SK-N-SH treated with all-trans-retinoic acid at 6 μM for 48 hours (cell line): ENCODE data around the gene BAG2.

Source experiments
- ATAC-seq: fragments of 200-7000 bp; cut with Tn5 transposase; 3 replicates; pipeline ENCODE4 v1.9.1; 2020; ENCODE audit warnings: mild to moderate bottlenecking, moderate library complexity
- ARNTL ChIP-seq: fragments of 450-650 bp; formaldehyde crosslinking; IDR thresholded peaks from 2 replicates; pipeline ENCODE4 v1.5.0; 2020; ENCODE audit warnings: low read depth, mild to moderate bottlenecking, moderate library complexity, borderline replicate concordance
- BACH2 ChIP-seq: fragments of 250-450 bp; sonication (Bioruptor Pico); IDR thresholded peaks from 2 replicates; pipeline ENCODE4 v1.9.0; 2021; ENCODE audit warnings: mild to moderate bottlenecking, borderline replicate concordance
- CREB5 ChIP-seq: fragments of 250-450 bp; sonication (Bioruptor Pico); IDR thresholded peaks from 2 replicates; pipeline ENCODE4 v1.5.1; 2020; ENCODE audit warnings: low read depth, mild to moderate bottlenecking, moderate library complexity
- CSDC2 ChIP-seq: fragments of 250-450 bp; sonication (Bioruptor Pico); IDR thresholded peaks from 2 replicates; pipeline ENCODE4 v1.5.0; 2020; ENCODE audit warnings: mild to moderate bottlenecking, moderate library complexity
- CSRNP3 ChIP-seq: fragments of 250-450 bp; sonication (Bioruptor Pico); IDR thresholded peaks from 2 replicates; pipeline ENCODE4 v1.5.1; 2021; ENCODE audit warnings: mild to moderate bottlenecking, moderate library complexity
- ESRRG ChIP-seq: fragments of 250-450 bp; sonication (Bioruptor Pico); IDR thresholded peaks from 2 replicates; pipeline ENCODE4 v1.6.1; 2021; ENCODE audit warnings: mild to moderate bottlenecking
- GLIS3 ChIP-seq: fragments of 250-450 bp; sonication (Bioruptor Pico); IDR thresholded peaks from 2 replicates; pipeline ENCODE4 v1.5.0; 2020; ENCODE audit warnings: mild to moderate bottlenecking, moderate library complexity
- ISL1 ChIP-seq: fragments of 250-450 bp; sonication (Bioruptor Pico); IDR thresholded peaks from 2 replicates; pipeline ENCODE4 v2.1.2; 2022; ENCODE audit warnings: mild to moderate bottlenecking, moderate library complexity
- OSR1 ChIP-seq: fragments of 250-450 bp; sonication (Bioruptor Pico); IDR thresholded peaks from 2 replicates; pipeline ENCODE4 v1.8.0; 2022; ENCODE audit warnings: moderate library complexity, mild to moderate bottlenecking, inconsistent platforms
- PATZ1 ChIP-seq: fragments of 250-450 bp; sonication (Bioruptor Pico); IDR thresholded peaks from 2 replicates; pipeline ENCODE4 v1.8.0; 2020; ENCODE audit warnings: mild to moderate bottlenecking, moderate library complexity, borderline replicate concordance
- POU6F1 ChIP-seq: fragments of 250-450 bp; sonication (Bioruptor Pico); IDR thresholded peaks from 2 replicates; pipeline ENCODE4 v1.8.0; 2021; ENCODE audit warnings: low read depth, mild to moderate bottlenecking, moderate library complexity, borderline replicate concordance
- PPARA ChIP-seq: fragments of 250-450 bp; sonication (Bioruptor Pico); IDR thresholded peaks from 2 replicates; pipeline ENCODE4 v1.5.0; 2020; ENCODE audit warnings: mild to moderate bottlenecking, borderline replicate concordance
- RARB ChIP-seq: fragments of 250-450 bp; sonication (Bioruptor Pico); IDR thresholded peaks from 2 replicates; pipeline ENCODE4 v1.8.0; 2021; ENCODE audit warnings: mild to moderate bottlenecking, moderate library complexity
- SNAI2 ChIP-seq: fragments of 250-450 bp; sonication (Bioruptor Pico); IDR thresholded peaks from 2 replicates; pipeline ENCODE4 v1.5.0; 2020; ENCODE audit warnings: mild to moderate bottlenecking, moderate library complexity
- TCF4 ChIP-seq: fragments of 250-450 bp; sonication (Bioruptor Pico); IDR thresholded peaks from 2 replicates; pipeline ENCODE4 v1.8.0; 2021; ENCODE audit warnings: mild to moderate bottlenecking, moderate library complexity, borderline replicate concordance
- TOX ChIP-seq: fragments of 250-450 bp; sonication (Bioruptor Pico); IDR thresholded peaks from 2 replicates; pipeline ENCODE4 v1.8.0; 2021; ENCODE audit warnings: mild to moderate bottlenecking, moderate library complexity, borderline replicate concordance
- TSHZ2 ChIP-seq: fragments of 250-450 bp; sonication (Bioruptor Pico); IDR thresholded peaks from 2 replicates; pipeline ENCODE4 v1.5.0; 2020; ENCODE audit warnings: mild to moderate bottlenecking, moderate library complexity
- ZC3H10 ChIP-seq: fragments of 250-450 bp; sonication (Bioruptor Pico); IDR thresholded peaks from 2 replicates; pipeline ENCODE4 v1.5.1; 2021; ENCODE audit warnings: mild to moderate bottlenecking, moderate library complexity
- ZFP30 ChIP-seq: fragments of 450-650 bp; formaldehyde crosslinking; IDR thresholded peaks from 2 replicates; pipeline ENCODE4 v1.5.0; 2022; ENCODE audit warnings: mild to moderate bottlenecking, moderate library complexity
- ZNF565 ChIP-seq: fragments of 450-650 bp; formaldehyde crosslinking; conservative IDR thresholded peaks from 2 replicates; pipeline ENCODE4 v1.5.0; 2020; ENCODE audit warnings: low read depth, mild to moderate bottlenecking, moderate library complexity
- ZNF70 ChIP-seq: fragments of 450-650 bp; formaldehyde crosslinking; IDR thresholded peaks from 2 replicates; pipeline ENCODE4 v1.5.0; 2020; ENCODE audit warnings: mild to moderate bottlenecking, moderate library complexity
- ZNF8 ChIP-seq: fragments of 450-650 bp; formaldehyde crosslinking; IDR thresholded peaks from 2 replicates; pipeline ENCODE4 v1.5.0; 2020; ENCODE audit warnings: mild to moderate bottlenecking, moderate library complexity

Gene BAG2

GRCh38 chr6:57182017-57182432, 9.9 kb downstream of the BAG2 start:
- no peak for TF ChIP-seq CSDC2 (CRISPR knock-in tag)
- no peak for TF ChIP-seq TOX (CRISPR knock-in tag)
- TF ChIP-seq PPARA, result no peak
- TF ChIP-seq GLIS3 (CRISPR knock-in tag), result no peak
- ATAC-seq, result peak; percentile 51

GRCh38 chr6:57183336-57183735, 11.2 kb downstream of the BAG2 start:
- TF ChIP-seq ISL1 (CRISPR knock-in tag), result no peak
- no peak for TF ChIP-seq ZC3H10 (CRISPR knock-in tag)
- no peak for TF ChIP-seq RARB
- TF ChIP-seq ESRRG (CRISPR knock-in tag), result no peak
- no peak for TF ChIP-seq ZNF70
- TF ChIP-seq CREB5 (CRISPR knock-in tag), result no peak
- no peak for TF ChIP-seq ZFP30 (CRISPR knock-in tag)
- TF ChIP-seq, all 23 proteins: peak for 0
- peak; percentile 38; the same call in 2 of the 3 replicates for ATAC-seq

- peak; percentile 88 for ATAC-seq
- no peak for TF ChIP-seq GLIS3 (CRISPR knock-in tag)
- TF ChIP-seq ISL1 (CRISPR knock-in tag), result peak; percentile 33; the same call in 1 of the 2 replicates
- TF ChIP-seq ZNF565 (CRISPR knock-in tag), result no peak
- no peak for TF ChIP-seq RARB
- no peak for TF ChIP-seq ZFP30 (CRISPR knock-in tag)
- TF ChIP-seq, all 23 proteins: peak for 1
These were observed 18.0 kb downstream of the BAG2 start for GRCh38 chr6:57190140-57190539.

GRCh38 chr6:57193177-57193576, 21.1 kb downstream of the BAG2 start:
- TF ChIP-seq ZNF565 (CRISPR knock-in tag) (no peak), BACH2 (CRISPR knock-in tag) (no peak), SNAI2 (no peak), ARNTL (no peak), TCF4 (CRISPR knock-in tag) (no peak), TOX (CRISPR knock-in tag) (no peak), CSDC2 (CRISPR knock-in tag) (no peak), ESRRG (CRISPR knock-in tag) (no peak), RARB (no peak)
- no peak for ATAC-seq

- ATAC-seq, result no peak
- TF ChIP-seq CSDC2 (CRISPR knock-in tag) (no peak), TSHZ2 (CRISPR knock-in tag) (no peak), CREB5 (CRISPR knock-in tag) (no peak), ESRRG (CRISPR knock-in tag) (no peak), ZNF565 (CRISPR knock-in tag) (no peak), PPARA (no peak), RARB (no peak), ZNF70 (no peak), TOX (CRISPR knock-in tag) (no peak), OSR1 (CRISPR knock-in tag) (no peak), TCF4 (CRISPR knock-in tag) (no peak), GLIS3 (CRISPR knock-in tag) (no peak), BACH2 (CRISPR knock-in tag) (no peak), ISL1 (CRISPR knock-in tag) (no peak), CSRNP3 (CRISPR knock-in tag) (no peak), PATZ1 (CRISPR knock-in tag) (no peak), POU6F1 (CRISPR knock-in tag) (no peak), ZNF8 (no peak)
These were observed 23.3 kb downstream of the BAG2 start for GRCh38 chr6:57195457-57195856.
